HL-60 (cell line): ENCODE measurements around the gene TBCD.

ENCODE experiments used
- DNase-seq, 2 experiments: peaks; one replicate each; pipeline ENCODE4 v3.0.0-alpha.2; 2010 to 2020; ENCODE audit warnings: low read depth in 1 of 2, low spot score in 1 of 2
- H3K27ac ChIP-seq: fragments of 250-450 bp; sonication (Bioruptor Pico); replicated peaks from 2 replicates; pipeline ENCODE4 v1.5.1; 2020; ENCODE audit warnings: mild to moderate bottlenecking, moderate library complexity
- H3K27me3 ChIP-seq: fragments of 250-450 bp; sonication (Bioruptor Pico); 2 replicates; pipeline ENCODE4 v1.5.1; 2021; ENCODE audit warnings: mild to moderate bottlenecking, moderate library complexity; ENCODE audit not compliant: insufficient read depth, poor library complexity, severe bottlenecking
- H3K4me3 ChIP-seq: replicated peaks from 2 replicates; pipeline ENCODE4 v1.5.1; 2011; ENCODE audit warnings: mild to moderate bottlenecking, control low read depth, low read length; ENCODE audit not compliant: insufficient read depth
- GABPA ChIP-seq: IDR thresholded peaks from 2 replicates; pipeline ENCODE4 v1.6.1; 2012; ENCODE audit warnings: low read depth
- POLR2AphosphoS5 ChIP-seq: IDR thresholded peaks from 2 replicates; pipeline ENCODE4 v1.6.1; 2012; ENCODE audit warnings: low read depth
- REST ChIP-seq: IDR thresholded peaks from 2 replicates; pipeline ENCODE4 v1.6.1; 2012; ENCODE audit warnings: low read depth; ENCODE audit not compliant: insufficient replicate concordance
- SPI1 ChIP-seq: IDR thresholded peaks from 2 replicates; pipeline ENCODE4 v1.6.1; 2012; ENCODE audit warnings: low read depth, mild to moderate bottlenecking, borderline replicate concordance
- TF ChIP-seq, protein P1 (sequence below): IDR thresholded peaks from one replicate; pipeline ENCODE4 v1.5.1; 2011; ENCODE audit warnings: low read length, control low read depth, inconsistent platforms; ENCODE audit not compliant: insufficient read depth

Gene TBCD

DNA sequence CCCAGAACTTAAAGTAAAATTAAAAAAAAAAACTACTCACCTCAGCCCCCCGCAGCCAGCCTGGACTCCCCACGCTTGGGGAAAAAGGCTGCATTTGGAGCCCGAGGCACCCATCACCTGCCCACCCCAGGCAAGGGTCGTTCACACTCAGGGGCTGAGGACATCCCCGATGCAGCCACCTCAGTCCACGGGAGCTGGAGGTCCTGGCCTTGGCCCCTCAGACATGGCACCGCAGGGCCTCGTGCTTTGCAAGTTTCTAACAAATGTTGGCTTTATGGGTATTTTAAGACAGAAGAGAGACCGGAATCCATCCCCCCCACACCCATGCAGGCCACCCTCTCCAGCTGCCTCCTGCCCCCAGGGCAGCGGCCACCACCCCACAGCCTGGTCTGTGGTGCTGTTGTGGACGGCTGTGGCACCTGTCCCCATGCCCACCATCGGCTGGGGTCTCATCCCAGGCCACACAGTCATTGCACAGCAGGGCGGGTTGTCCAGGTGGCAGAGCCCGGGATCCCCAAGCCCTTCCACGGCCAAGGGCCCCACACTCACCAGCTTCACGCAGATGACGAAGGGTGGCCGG lies 204.4 kb downstream of the TBCD start:
- Histone ChIP-seq H3K4me3 (no peak overlapping the region), H3K27ac (no peak overlapping the region), H3K27me3 (no peaks in the 10 kb centered on the region)
- TF ChIP-seq GABPA (no peak), POLR2AphosphoS5 (no peak), REST (no peak), SPI1 (no peak)
- TF ChIP-seq, protein P1, sequence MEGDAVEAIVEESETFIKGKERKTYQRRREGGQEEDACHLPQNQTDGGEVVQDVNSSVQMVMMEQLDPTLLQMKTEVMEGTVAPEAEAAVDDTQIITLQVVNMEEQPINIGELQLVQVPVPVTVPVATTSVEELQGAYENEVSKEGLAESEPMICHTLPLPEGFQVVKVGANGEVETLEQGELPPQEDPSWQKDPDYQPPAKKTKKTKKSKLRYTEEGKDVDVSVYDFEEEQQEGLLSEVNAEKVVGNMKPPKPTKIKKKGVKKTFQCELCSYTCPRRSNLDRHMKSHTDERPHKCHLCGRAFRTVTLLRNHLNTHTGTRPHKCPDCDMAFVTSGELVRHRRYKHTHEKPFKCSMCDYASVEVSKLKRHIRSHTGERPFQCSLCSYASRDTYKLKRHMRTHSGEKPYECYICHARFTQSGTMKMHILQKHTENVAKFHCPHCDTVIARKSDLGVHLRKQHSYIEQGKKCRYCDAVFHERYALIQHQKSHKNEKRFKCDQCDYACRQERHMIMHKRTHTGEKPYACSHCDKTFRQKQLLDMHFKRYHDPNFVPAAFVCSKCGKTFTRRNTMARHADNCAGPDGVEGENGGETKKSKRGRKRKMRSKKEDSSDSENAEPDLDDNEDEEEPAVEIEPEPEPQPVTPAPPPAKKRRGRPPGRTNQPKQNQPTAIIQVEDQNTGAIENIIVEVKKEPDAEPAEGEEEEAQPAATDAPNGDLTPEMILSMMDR = no peak
- DNase-seq = no peak

GRCh38 chr17:82956726-82957468 lies 205.0 kb downstream of the TBCD start:
- no peak for DNase-seq
- TF ChIP-seq REST (no peak), POLR2AphosphoS5 (no peak), SPI1 (no peak)
- TF ChIP-seq, protein P1 = no peak
- H3K27me3 ChIP-seq = no peaks in the 10 kb centered on the region
- no peak overlapping the region for H3K4me3 ChIP-seq
- H3K27ac ChIP-seq = no peak overlapping the region

- no peak for TF ChIP-seq SPI1
- no peak for TF ChIP-seq REST
- no peak for TF ChIP-seq POLR2AphosphoS5
- TF ChIP-seq GABPA = no peak
- TF ChIP-seq, protein P1 = no peak
- Histone ChIP-seq H3K27me3 (no peaks in the 10 kb centered on the region), H3K4me3 (no peak overlapping the region), H3K27ac (no peak overlapping the region)
- no peak for DNase-seq
These were observed 205.6 kb downstream of the TBCD start for GRCh38 chr17:82957469-82957795.
